H1 (cell line): ENCODE data around the gene ACAT2. TPM values are rescaled to one million over a fixed set of nuclear protein-coding genes. Genes with fewer than 3 reads are reported as not detected.

Source experiments
- CTCF ChIA-PET: fragments of 300-600 bp; sonication (Branson Sonifier 250); formaldehyde crosslinking; loops from one replicate; lab custom pipeline; 2021; ENCODE audit not compliant: partially characterized antibody; lab: Charles Lee
- POLR2A ChIA-PET: fragments of 300-600 bp; sonication (Branson Sonifier 250); formaldehyde crosslinking; loops from one replicate; lab custom pipeline; 2021; ENCODE audit warnings: inconsistent platforms; ENCODE audit not compliant: partially characterized antibody; lab: Charles Lee
- DNase-seq, 2 experiments: peaks; one replicate each; pipeline versions ENCODE4 v3.0.0 to v3.0.0-alpha.2; 2010 to 2022; ENCODE audit warnings: low spot score in 2 of 2, low read depth in 1 of 2, mixed read lengths in 1 of 2
- FAIRE-seq: peaks from 2 replicates; lab custom pipeline; 2011; peaks lifted over from hg19 to GRCh38; lab: Jason Lieb, UNC
- H2AFZ ChIP-seq: 2 replicates; pipeline ENCODE4 v1.8.1; 2012; ENCODE audit warnings: low read length, inconsistent platforms
- H2AK5ac ChIP-seq: 2 replicates; pipeline ENCODE4 v1.6.1; 2013; ENCODE audit warnings: low read depth, low read length
- H2BK120ac ChIP-seq: replicated peaks from 2 replicates; pipeline ENCODE3; 2013; ENCODE audit warnings: low read depth, low read length, inconsistent platforms
- H2BK12ac ChIP-seq: 2 replicates; pipeline ENCODE4 v1.6.1; 2013; ENCODE audit warnings: low read depth, low read length
- H2BK15ac ChIP-seq: 2 replicates; pipeline ENCODE4 v1.6.1; 2013; ENCODE audit warnings: low read length
- H2BK20ac ChIP-seq: 2 replicates; pipeline ENCODE4 v1.6.1; 2013; ENCODE audit warnings: low read length
- H2BK5ac ChIP-seq: 2 replicates; pipeline ENCODE4 v1.6.1; 2013; ENCODE audit warnings: low read depth, low read length
- H3K14ac ChIP-seq: 2 replicates; pipeline ENCODE4 v1.6.1; 2013; ENCODE audit warnings: inconsistent platforms; ENCODE audit not compliant: insufficient read length
- H3K18ac ChIP-seq: 2 replicates; pipeline ENCODE4 v1.6.1; 2013; ENCODE audit warnings: low read length; ENCODE audit errors: extremely low read depth
- H3K23ac ChIP-seq: 2 replicates; pipeline ENCODE4 v1.6.1; 2013; ENCODE audit warnings: inconsistent platforms; ENCODE audit not compliant: insufficient read length
- H3K23me2 ChIP-seq: 2 replicates; pipeline ENCODE4 v1.6.1; 2013; ENCODE audit warnings: low read depth, low read length
- H3K27ac ChIP-seq: 2 replicates; pipeline ENCODE4 v1.6.1; 2011; ENCODE audit warnings: low read depth, low read length, inconsistent platforms
- H3K27me3 ChIP-seq, 4 experiments: replicated peaks in 1 of 4; 1 replicate in 1 of 4; 2 replicates in 3 of 4; pipeline versions ENCODE4 v1.6.1 to v1.8.1; 2011 to 2013; ENCODE audit warnings: low read length in 3 of 4, mild to moderate bottlenecking in 3 of 4, inconsistent platforms in 2 of 4, mixed read lengths in 2 of 4, moderate library complexity in 1 of 4; ENCODE audit not compliant: control insufficient read depth in 3 of 4, insufficient read depth in 3 of 4; ENCODE audit errors: extremely low read depth in 1 of 4
- H3K36me3 ChIP-seq, 4 experiments: 2 replicates each; pipeline versions ENCODE4 v1.6.1 to v1.8.1; 2011 to 2013; ENCODE audit warnings: mild to moderate bottlenecking in 4 of 4, low read length in 3 of 4, moderate library complexity in 2 of 4, control low read depth in 1 of 4, inconsistent platforms in 1 of 4; ENCODE audit not compliant: insufficient read depth in 4 of 4, control insufficient read depth in 2 of 4
- H3K4ac ChIP-seq: replicated peaks from 2 replicates; pipeline ENCODE3; 2013; ENCODE audit warnings: low read length, low read depth, mixed read lengths, inconsistent platforms; ENCODE audit not compliant: insufficient read length
- H3K4me1 ChIP-seq, 4 experiments: replicated peaks in 1 of 4; 1 replicate in 1 of 4; 2 replicates in 3 of 4; pipeline versions ENCODE4 v1.6.1 to v1.8.1; 2011 to 2013; ENCODE audit warnings: low read length in 3 of 4, inconsistent platforms in 2 of 4, mixed read lengths in 1 of 4; ENCODE audit not compliant: insufficient read depth in 4 of 4, control insufficient read depth in 3 of 4
- H3K4me2 ChIP-seq, 2 experiments: 2 replicates each; pipeline versions ENCODE4 v1.6.1 to v1.8.1; 2011 to 2013; ENCODE audit warnings: low read depth in 2 of 2, low read length in 2 of 2, control low read depth in 1 of 2, inconsistent platforms in 1 of 2, mild to moderate bottlenecking in 1 of 2; ENCODE audit not compliant: insufficient read depth in 1 of 2
- H3K4me3 ChIP-seq, 4 experiments: fragments of 200-600, 300-600 bp in 1 of 4; sonication (generic), shearing (Covaris generic), sonication (Bioruptor Twin) in 1 of 4; 2 replicates each; pipeline versions ENCODE4 v1.5.1 to v1.8.1; 2011 to 2016; ENCODE audit warnings: low read length in 4 of 4, low read depth in 3 of 4, control low read depth in 2 of 4, inconsistent platforms in 2 of 4, mild to moderate bottlenecking in 2 of 4, mixed read lengths in 1 of 4, moderate library complexity in 1 of 4; ENCODE audit not compliant: insufficient read depth in 2 of 4; ENCODE audit errors: extremely low read depth in 1 of 4
- H3K56ac ChIP-seq: replicated peaks from 2 replicates; pipeline ENCODE3; 2013; ENCODE audit warnings: low read depth, mild to moderate bottlenecking, mixed read lengths, low read length, inconsistent platforms; ENCODE audit not compliant: insufficient read length
- H3K79me1 ChIP-seq: 2 replicates; pipeline ENCODE4 v1.6.1; 2013; ENCODE audit warnings: low read depth, low read length, control low read depth
- H3K79me2 ChIP-seq, 2 experiments: 2 replicates each; pipeline versions ENCODE4 v1.6.1 to v1.8.1; 2012 to 2013; ENCODE audit warnings: low read length in 2 of 2, mild to moderate bottlenecking in 2 of 2, inconsistent platforms in 1 of 2; ENCODE audit not compliant: insufficient read depth in 2 of 2, control insufficient read depth in 1 of 2
- H3K9ac ChIP-seq, 4 experiments: replicated peaks in 1 of 4; 1 replicate in 1 of 4; 2 replicates in 3 of 4; pipeline versions ENCODE4 v1.6.1 to v1.8.1; 2011 to 2013; ENCODE audit warnings: low read depth in 3 of 4, low read length in 3 of 4, control low read depth in 2 of 4, mild to moderate bottlenecking in 2 of 4, moderate library complexity in 2 of 4, inconsistent platforms in 1 of 4; ENCODE audit errors: extremely low read depth in 1 of 4
- H3K9me3 ChIP-seq, 2 experiments: 2 replicates each; pipeline versions ENCODE4 v1.6.1 to v1.8.1; 2012 to 2013; ENCODE audit warnings: mild to moderate bottlenecking in 2 of 2, moderate library complexity in 2 of 2, control low read depth in 1 of 2, inconsistent platforms in 1 of 2, low read depth in 1 of 2, low read length in 1 of 2, mixed read lengths in 1 of 2; ENCODE audit not compliant: insufficient read depth in 2 of 2
- H4K20me1 ChIP-seq, 2 experiments: replicated peaks in 1 of 2; 2 replicates each; pipeline versions ENCODE3 to v1.8.1; 2011 to 2013; ENCODE audit warnings: inconsistent platforms in 2 of 2, low read length in 2 of 2, mild to moderate bottlenecking in 1 of 2; ENCODE audit not compliant: insufficient read depth in 2 of 2, control insufficient read depth in 1 of 2
- H4K5ac ChIP-seq: 2 replicates; pipeline ENCODE4 v1.6.1; 2013; ENCODE audit warnings: low read length, low read depth, mixed read lengths, inconsistent platforms; ENCODE audit not compliant: insufficient read length
- H4K8ac ChIP-seq: 2 replicates; pipeline ENCODE4 v1.8.0; 2013; ENCODE audit warnings: mild to moderate bottlenecking, moderate library complexity, low read length, inconsistent platforms; ENCODE audit not compliant: insufficient read depth; ENCODE audit errors: extremely low read depth
- H4K91ac ChIP-seq: replicated peaks from 2 replicates; pipeline ENCODE3; 2013; ENCODE audit warnings: low read length, mixed read lengths, inconsistent platforms; ENCODE audit not compliant: insufficient read length
- ASH2L ChIP-seq: fragments of 200-600, 300-600 bp; sonication (generic); IDR thresholded peaks from one replicate; pipeline ENCODE4 v1.7.1; 2017; ENCODE audit warnings: low read length
- KDM1A ChIP-seq: fragments of 200-600, 300-600 bp; sonication (generic); IDR thresholded peaks from 2 replicates; pipeline ENCODE4 v1.7.1; 2016; ENCODE audit warnings: mild to moderate bottlenecking, low read length, borderline replicate concordance
- MAFK ChIP-seq: IDR thresholded peaks from 2 replicates; pipeline ENCODE4 v1.6.1; 2012; ENCODE audit warnings: low read depth, mild to moderate bottlenecking, improper control_type of control experiment, low read length
- PHF8 ChIP-seq: fragments of 200-600 bp; sonication (generic); conservative IDR thresholded peaks from 2 replicates; pipeline ENCODE4 v1.7.1; 2012; ENCODE audit warnings: low read depth, mild to moderate bottlenecking, inconsistent platforms, low read length, moderate library complexity
- POLR2A ChIP-seq, 2 experiments: IDR thresholded peaks; 1 replicate in 1 of 2; 2 replicates in 1 of 2; pipeline ENCODE4 v1.6.1; 2011; ENCODE audit warnings: low read depth in 2 of 2, low read length in 2 of 2, mild to moderate bottlenecking in 2 of 2; ENCODE audit errors: control extremely low read depth in 1 of 2
- RBBP5 ChIP-seq: IDR thresholded peaks from 2 replicates; pipeline ENCODE4 v1.7.1; 2012; ENCODE audit warnings: low read depth, mild to moderate bottlenecking, inconsistent platforms, low read length, moderate library complexity, borderline replicate concordance
- SIX5 ChIP-seq: IDR thresholded peaks from 2 replicates; pipeline ENCODE4 v1.6.1; 2011; ENCODE audit warnings: mild to moderate bottlenecking, low read depth, low read length
- SRF ChIP-seq: IDR thresholded peaks from 2 replicates; pipeline ENCODE4 v1.6.1; 2011; ENCODE audit warnings: mild to moderate bottlenecking, low read depth, low read length, moderate library complexity
- SUZ12 ChIP-seq: fragments of 200-600 bp; sonication (generic); IDR thresholded peaks from 2 replicates; pipeline ENCODE4 v1.6.1; 2012; ENCODE audit warnings: mild to moderate bottlenecking, inconsistent platforms, low read length, moderate library complexity, mixed read lengths
- TEAD4 ChIP-seq: IDR thresholded peaks from 2 replicates; pipeline ENCODE4 v1.6.1; 2012; ENCODE audit warnings: low read depth, low read length, inconsistent platforms, mixed read lengths
- YY1 ChIP-seq: IDR thresholded peaks from 2 replicates; pipeline ENCODE4 v1.6.1; 2011; ENCODE audit warnings: low read depth, mild to moderate bottlenecking, low read length
- WGBS, 2 experiments: shearing (Covaris generic) in 1 of 2; methylation state at CpG; one replicate each; pipeline versions ENCODE4 v1.1.6 to v1.1.7; 2013 to 2015; ENCODE audit warnings: low lambda C conversion rate in 2 of 2, mixed read lengths in 2 of 2, inconsistent platforms in 1 of 2, low coverage in 1 of 2, missing lambda C conversion rate in 1 of 2; ENCODE audit not compliant: insufficient replicate concordance in 2 of 2, insufficient coverage in 1 of 2, insufficient read length in 1 of 2; ENCODE audit errors: extremely low coverage in 1 of 2, missing lambda C conversion rate in 1 of 2; 5-methylcytosine and 5-hydroxymethylcytosine counted together
- polyA plus RNA-seq, 7 experiments: library from polyadenylated mRNA; depleted of rRNA in 3 of 7; stranded (reverse) in 5 of 7; unstranded in 2 of 7; fragments of >200 nt in 5 of 7; fragments of 200-250 nt in 2 of 7; gene quantifications; 1 replicate in 5 of 7; 2 replicates in 1 of 7; 4 replicates in 1 of 7; pipeline versions ENCODE4 v1.2.1 to v1.2.3, GENCODE V29; 2011 to 2013; ENCODE audit warnings: missing spikeins in 2 of 7, mixed read lengths in 2 of 7
- total RNA-seq: library from RNA; stranded (reverse); fragmentation: NEBNext Ultra II Directional; extraction: Animal tissue kit (Norgen Biotek cat#: 25700); gene quantifications from 2 replicates; pipeline ENCODE4 v1.2.1, GENCODE V29; 2021
- TF ChIP-seq, protein P1 (sequence below): IDR thresholded peaks from 2 replicates; pipeline ENCODE4 v1.6.1; 2012; ENCODE audit warnings: low read length, inconsistent platforms

ACAT2 gene
- total and polyA plus RNA-seq, 2 of the 8 experiments (the other 6 are each of a cell fraction or from before 2014, with no cell fraction given) = 61.6 to 166 TPM

DNA sequence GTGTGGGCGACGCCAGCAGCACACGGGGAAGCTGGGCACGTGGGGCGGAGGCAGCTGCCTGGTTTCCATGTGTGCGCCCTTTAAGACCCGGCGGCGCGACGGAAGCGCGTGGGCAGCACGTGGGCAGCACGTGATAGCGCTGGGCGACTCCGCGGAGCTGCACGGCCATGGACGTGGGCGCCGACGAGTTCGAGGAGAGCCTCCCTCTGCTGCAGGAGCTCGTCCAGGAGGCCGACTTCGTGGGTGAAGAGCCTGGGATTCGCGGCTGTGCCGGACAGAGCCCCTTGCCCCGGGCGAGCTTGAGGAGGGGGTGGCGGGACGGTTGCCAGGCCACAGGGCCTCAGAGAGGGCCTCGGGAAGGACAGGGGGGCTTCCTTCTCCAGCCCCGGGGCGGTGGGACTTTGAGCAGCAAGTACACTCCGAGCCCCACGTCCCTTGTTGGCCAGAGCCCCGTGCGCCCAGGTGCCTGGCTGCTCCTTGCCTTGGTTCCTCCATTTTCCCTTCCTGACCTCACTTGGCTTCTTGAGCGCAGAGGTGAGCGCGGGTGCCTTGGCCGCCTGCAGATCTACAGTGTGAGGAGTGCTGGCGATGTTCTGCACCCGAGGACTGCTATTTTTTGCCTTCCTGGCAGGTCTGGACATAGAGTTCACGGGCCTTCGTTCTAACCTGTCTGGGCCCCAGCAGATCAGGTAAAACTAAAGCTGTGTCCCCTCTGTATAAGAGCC lies 38.5 kb downstream of the ACAT2 start, which contains the start of gene PNLDC1:
Gene PNLDC1 (plus strand): TSS at position 136 of the 725 bp plus-strand sequence. CDS start 32 bp downstream, at position 168.
- H4K91ac ChIP-seq = no peak within 1 kb of the TSS
- FAIRE-seq = no peak
- H3K56ac ChIP-seq = no peak within 1 kb of the TSS
- H4K5ac ChIP-seq = no peak within 1 kb of the TSS
- H2BK20ac ChIP-seq = no peak within 1 kb of the TSS
- H3K36me3 ChIP-seq = peaks cover 0 to 29% (median 11%) of the 10 kb centered on the region in 4 experiments; a peak in 7 of 8 replicates
- H2AK5ac ChIP-seq = no peak within 1 kb of the TSS
- no peak within 1 kb of the TSS for H4K8ac ChIP-seq
- no peak within 1 kb of the TSS for H3K27ac ChIP-seq
- H2BK12ac ChIP-seq = no peak within 1 kb of the TSS
- H3K14ac ChIP-seq = no peak within 1 kb of the TSS
- H2AFZ ChIP-seq = no peak within 1 kb of the TSS
- H2BK5ac ChIP-seq = no peak within 1 kb of the TSS; the same call in 1 of the 2 replicates
- H3K18ac ChIP-seq = no peak within 1 kb of the TSS
- no peaks in the 10 kb centered on the region for H3K9me3 ChIP-seq
- H3K4me3 ChIP-seq = no peak within 1 kb of the TSS
- no peaks in the 10 kb centered on the region for H3K79me1 ChIP-seq
- H3K23me2 ChIP-seq = no peaks in the 10 kb centered on the region
- H3K4me1 ChIP-seq = no peaks in the 10 kb centered on the region
- peaks cover 0 to 2% of the 10 kb centered on the region in 2 experiments for H4K20me1 ChIP-seq
- no peak within 1 kb of the TSS for H3K4ac ChIP-seq
- CTCF ChIA-PET = no interaction called here
- H3K27me3 ChIP-seq = no peaks in the 10 kb centered on the region
- POLR2A ChIA-PET = interaction anchor here (0.6 to 5.9 kb wide), 2 partner anchors 11 to 35 kb away, joined by 3 to 41 read pairs; partner anchors contain the start of genes MRPL18 and TCP1
- H3K23ac ChIP-seq = no peak within 1 kb of the TSS
- H3K9ac ChIP-seq = no peak within 1 kb of the TSS
- H3K4me2 ChIP-seq = no peak within 1 kb of the TSS
- no peak within 1 kb of the TSS for H2BK120ac ChIP-seq
- H2BK15ac ChIP-seq = no peak within 1 kb of the TSS
- no peak for DNase-seq
- H3K79me2 ChIP-seq = peaks cover 0 to 2% of the 10 kb centered on the region in 2 experiments; a peak in 1 of 4 replicates
- WGBS, 2 experiments = 92% methylated on average over 39 of the region's 50 CpGs; no CpG with 5 or more reads in 1 of the 2 experiments
- TF ChIP-seq SUZ12 = no peak
- no peak for TF ChIP-seq YY1
- no peak for TF ChIP-seq ASH2L
- TF ChIP-seq POLR2A (IDR thresholded peaks at IDR 0.05; ENCODE audit: control extremely low read depth in 1 of 2, low read depth in 2 of 2, low read length in 2 of 2) = no peak
- TF ChIP-seq, protein P1, sequence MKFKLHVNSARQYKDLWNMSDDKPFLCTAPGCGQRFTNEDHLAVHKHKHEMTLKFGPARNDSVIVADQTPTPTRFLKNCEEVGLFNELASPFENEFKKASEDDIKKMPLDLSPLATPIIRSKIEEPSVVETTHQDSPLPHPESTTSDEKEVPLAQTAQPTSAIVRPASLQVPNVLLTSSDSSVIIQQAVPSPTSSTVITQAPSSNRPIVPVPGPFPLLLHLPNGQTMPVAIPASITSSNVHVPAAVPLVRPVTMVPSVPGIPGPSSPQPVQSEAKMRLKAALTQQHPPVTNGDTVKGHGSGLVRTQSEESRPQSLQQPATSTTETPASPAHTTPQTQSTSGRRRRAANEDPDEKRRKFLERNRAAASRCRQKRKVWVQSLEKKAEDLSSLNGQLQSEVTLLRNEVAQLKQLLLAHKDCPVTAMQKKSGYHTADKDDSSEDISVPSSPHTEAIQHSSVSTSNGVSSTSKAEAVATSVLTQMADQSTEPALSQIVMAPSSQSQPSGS = no peak
- TF ChIP-seq TEAD4 = no peak
- no peak for TF ChIP-seq SIX5
- no peak for TF ChIP-seq KDM1A
- TF ChIP-seq MAFK = no peak
- TF ChIP-seq RBBP5 = no peak
- TF ChIP-seq PHF8 = no peak
- TF ChIP-seq SRF = no peak
